BLaER1 treated with 17β-estradiol and CSF1 and Interleukin-3, amounts not matched to agents 10 nM and 100 nM (cell line): ENCODE measurements around the gene KRTCAP2.

ENCODE experiments used
- H3K27ac ChIP-seq, 11 experiments: shearing (Covaris generic); formaldehyde crosslinking; 2 replicates each; pipeline ENCODE4 v1.8.1; 2022
- H3K27me3 ChIP-seq, 11 experiments: shearing (Covaris generic); formaldehyde crosslinking; 2 replicates each; pipeline ENCODE4 v1.8.1; 2022
- H3K36me3 ChIP-seq, 11 experiments: shearing (Covaris generic); formaldehyde crosslinking; 2 replicates each; pipeline ENCODE4 v1.8.1; 2022
- H3K4me1 ChIP-seq, 10 experiments: shearing (Covaris generic); formaldehyde crosslinking; 2 replicates each; pipeline ENCODE4 v1.8.1; 2022
- H3K4me2 ChIP-seq, 11 experiments: shearing (Covaris generic); formaldehyde crosslinking; 2 replicates each; pipeline ENCODE4 v1.8.1; 2022
- H3K4me3 ChIP-seq, 10 experiments: shearing (Covaris generic); formaldehyde crosslinking; 2 replicates each; pipeline ENCODE4 v1.8.1; 2022
- H3K9ac ChIP-seq, 11 experiments: shearing (Covaris generic); formaldehyde crosslinking; 2 replicates each; pipeline ENCODE4 v1.8.1; 2022
- H3K9me3 ChIP-seq, 11 experiments: shearing (Covaris generic); formaldehyde crosslinking; replicated peaks in 1 of 11; 2 replicates each; pipeline ENCODE4 v1.8.1; 2022
- H4K20me1 ChIP-seq, 11 experiments: shearing (Covaris generic); formaldehyde crosslinking; 2 replicates each; pipeline ENCODE4 v1.8.1; 2022
- Cebpa-rat ChIP-seq, 11 experiments: shearing (Covaris generic); IDR thresholded peaks; 2 replicates each; pipeline ENCODE4 v1.8.1; 2022

Gene KRTCAP2

DNA sequence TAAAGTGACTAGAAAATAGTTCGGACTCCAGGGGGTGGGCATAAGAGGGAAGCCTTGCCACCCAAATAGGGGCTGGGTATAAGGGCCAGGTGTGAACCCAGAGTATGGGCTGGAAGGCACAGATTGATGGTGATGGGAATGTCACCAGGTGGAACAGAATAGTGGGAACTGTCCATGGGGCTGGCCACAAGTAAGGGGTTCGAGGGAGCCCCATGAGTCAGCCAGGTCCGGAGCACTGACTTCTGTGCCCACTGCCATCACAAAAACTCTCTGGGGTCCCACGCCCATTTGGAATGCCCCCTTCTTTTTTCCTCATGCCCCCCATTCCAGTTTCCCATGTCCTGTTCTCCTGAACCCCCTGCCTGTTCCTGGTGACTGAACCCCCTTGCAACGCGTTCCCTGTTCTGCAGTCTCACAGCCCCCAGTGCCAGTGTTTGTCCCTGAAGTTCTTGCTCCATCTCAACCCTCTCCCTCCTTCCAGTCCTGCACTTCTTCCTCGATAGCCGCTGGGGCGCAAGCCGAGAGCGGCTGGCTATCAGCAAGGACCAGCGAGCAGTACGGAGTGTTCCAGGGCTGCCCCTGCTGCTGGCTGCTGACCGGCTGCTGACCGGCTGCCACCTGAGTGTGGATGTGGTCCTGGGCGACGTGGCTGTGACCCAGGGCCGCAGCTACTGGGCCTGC lies 8.4 kb upstream of the KRTCAP2 start:
- no peaks in the 10 kb centered on the region for H3K9me3 ChIP-seq
- no peak for TF ChIP-seq Cebpa-rat (IDR thresholded peaks at IDR 0.05)
- peaks cover 40 to 75% (median 60%) of the 10 kb centered on the region in 11 experiments for H3K36me3 ChIP-seq
- H3K27me3 ChIP-seq: no peaks in the 10 kb centered on the region
- H3K9ac ChIP-seq: no peak overlapping the region
- no peak overlapping the region for H3K4me3 ChIP-seq
- H3K4me2 ChIP-seq: no peak overlapping the region; a peak in 1 of 22 replicates
- peaks cover 47 to 82% (median 65%) of the 10 kb centered on the region in 10 experiments for H3K4me1 ChIP-seq
- H3K27ac ChIP-seq: no peak overlapping the region
- H4K20me1 ChIP-seq: peaks cover 0 to 6% (median 0%) of the 10 kb centered on the region in 11 experiments; a peak in 2 of 22 replicates

DNA sequence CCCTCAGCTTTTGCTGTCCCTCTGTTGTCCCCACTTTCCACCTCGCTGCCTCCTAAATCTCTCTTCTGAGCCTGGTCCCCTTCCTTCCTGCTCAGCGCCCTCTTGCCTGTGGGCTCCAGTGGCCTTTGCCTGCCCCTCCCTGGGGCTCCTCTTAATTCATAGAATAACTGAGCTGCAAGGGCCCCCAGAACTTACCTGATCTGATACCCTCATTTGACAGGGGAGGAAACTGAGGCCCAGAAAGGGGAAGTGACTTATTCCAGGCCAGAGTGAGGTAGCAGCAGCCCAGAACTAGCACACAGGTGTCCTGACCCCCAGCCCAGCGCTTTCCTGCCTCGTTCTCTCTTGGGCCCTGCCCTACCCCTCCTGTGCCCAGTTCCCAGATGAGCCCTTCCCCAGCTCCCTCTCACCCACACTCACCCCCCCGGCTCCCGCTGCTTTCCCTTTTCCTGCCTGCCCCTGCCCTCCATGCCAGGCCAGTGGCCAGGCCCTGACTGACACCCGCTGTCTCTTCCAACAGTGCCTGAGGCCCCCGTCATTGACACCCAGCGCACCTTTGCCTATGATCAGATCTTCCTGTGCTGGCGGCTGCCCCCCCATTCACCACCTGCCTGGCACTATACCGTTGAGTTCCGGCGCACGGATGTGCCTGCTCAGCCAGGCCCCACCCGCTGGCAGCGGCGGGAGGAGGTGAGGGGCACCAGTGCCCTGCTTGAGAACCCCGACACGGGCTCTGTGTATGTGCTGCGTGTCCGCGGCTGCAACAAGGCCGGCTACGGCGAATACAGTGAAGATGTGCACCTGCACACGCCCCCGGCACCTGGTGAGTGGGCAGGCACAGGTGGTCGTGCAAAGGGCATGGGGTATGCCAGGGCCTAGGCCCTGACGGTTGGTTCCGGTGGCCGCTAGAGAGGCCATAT lies 6.3 kb upstream of the KRTCAP2 start:
- Histone ChIP-seq H3K36me3 (peaks cover 40 to 74% (median 60%) of the 10 kb centered on the region in 11 experiments), H3K4me3 (no peak overlapping the region), H3K9me3 (no peaks in the 10 kb centered on the region), H3K27me3 (no peaks in the 10 kb centered on the region), H3K9ac (peak overlapping the region in 8 of 11 experiments; percentile 14 to 52 (median 26); a peak in 9 of 22 replicates), H4K20me1 (peaks cover 0 to 8% (median 0%) of the 10 kb centered on the region in 11 experiments; a peak in 2 of 22 replicates), H3K4me1 (peaks cover 45 to 79% (median 63%) of the 10 kb centered on the region in 10 experiments), H3K4me2 (peak overlapping the region in 9 of 11 experiments; percentile 9 to 62 (median 44); a peak in 12 of 22 replicates), H3K27ac (peak overlapping the region in 8 of 11 experiments; percentile 8 to 55 (median 26); a peak in 9 of 22 replicates)
- 0 out of 22 replicates have a peak, but pooled peaks of 1 of the 11 experiments have one; percentile 7 for TF ChIP-seq Cebpa-rat (IDR thresholded peaks at IDR 0.05)

DNA sequence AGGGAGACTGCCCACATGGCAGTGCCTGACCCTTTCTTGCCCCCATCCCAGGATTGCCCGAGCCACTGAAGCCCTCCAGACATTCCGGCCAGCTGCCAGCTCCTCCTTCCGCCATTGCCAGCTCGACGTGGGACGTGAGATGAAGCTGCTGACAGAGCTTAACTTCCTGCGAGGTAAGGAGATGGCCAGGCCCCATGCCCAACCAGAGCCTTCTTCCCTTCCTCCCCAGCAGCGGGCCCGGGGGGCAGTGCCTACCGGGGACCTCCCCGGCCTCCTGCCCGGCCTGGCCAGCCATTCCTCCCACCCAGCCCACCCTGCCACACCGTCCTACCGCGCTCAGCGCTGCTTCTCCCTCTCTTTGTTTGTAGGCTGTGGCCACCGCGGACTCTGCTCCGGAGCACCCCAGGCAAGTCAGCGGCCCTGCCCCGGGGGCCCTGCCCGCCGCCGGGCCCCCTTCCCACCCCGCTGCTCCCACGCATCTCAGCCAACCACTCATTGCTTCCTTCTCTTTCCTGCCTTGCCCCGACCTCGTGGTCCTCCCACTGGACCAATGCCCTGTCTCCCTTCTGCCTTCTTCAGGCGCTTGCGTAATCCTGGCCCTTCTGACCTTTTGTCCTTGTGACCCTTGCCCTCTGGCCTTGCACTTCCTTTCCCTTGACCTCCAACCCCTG lies 5.5 kb upstream of the KRTCAP2 start:
- Histone ChIP-seq H3K27me3 (no peaks in the 10 kb centered on the region), H3K4me2 (peak overlapping the region in 9 of 11 experiments; percentile 9 to 90 (median 44); a peak in 12 of 22 replicates), H3K4me3 (no peak overlapping the region), H3K9me3 (no peaks in the 10 kb centered on the region), H3K4me1 (peaks cover 39 to 77% (median 60%) of the 10 kb centered on the region in 10 experiments), H4K20me1 (peaks cover 0 to 8% (median 0%) of the 10 kb centered on the region in 11 experiments; a peak in 2 of 22 replicates), H3K36me3 (peaks cover 39 to 66% (median 54%) of the 10 kb centered on the region in 11 experiments), H3K9ac (peak overlapping the region in 8 of 11 experiments; percentile 15 to 52 (median 28); a peak in 10 of 22 replicates), H3K27ac (peak overlapping the region in 6 of 11 experiments; percentile 14 to 55 (median 38); a peak in 8 of 22 replicates)
- TF ChIP-seq Cebpa-rat (IDR thresholded peaks at IDR 0.05): peak in 3 of 11 experiments; percentile 20 to 36 (median 21); a peak in 1 of 22 replicates

DNA sequence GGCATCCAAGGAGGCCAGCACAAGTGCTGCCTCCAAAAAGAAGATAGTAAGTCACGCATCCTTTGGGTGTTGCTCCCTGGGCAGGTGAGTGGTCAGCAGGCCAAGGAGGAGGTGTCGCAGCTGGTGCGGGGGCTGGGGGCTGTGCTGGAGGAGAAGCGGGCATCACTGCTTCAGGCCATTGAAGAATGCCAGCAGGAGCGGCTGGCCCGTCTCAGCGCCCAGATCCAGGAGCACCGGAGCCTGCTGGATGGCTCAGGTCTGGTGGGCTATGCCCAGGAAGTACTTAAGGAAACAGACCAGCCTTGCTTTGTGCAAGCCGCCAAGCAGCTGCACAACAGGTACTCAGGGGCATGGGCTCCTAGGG lies 4.8 kb upstream of the KRTCAP2 start:
- Histone ChIP-seq H3K4me1 (peaks cover 36 to 74% (median 56%) of the 10 kb centered on the region in 10 experiments), H3K9ac (peak overlapping the region in 4 of 11 experiments; percentile 8 to 49 (median 25); a peak in 5 of 22 replicates), H3K36me3 (peaks cover 36 to 62% (median 53%) of the 10 kb centered on the region in 11 experiments), H3K4me2 (peak overlapping the region in 5 of 11 experiments; percentile 39 to 90 (median 57); a peak in 7 of 22 replicates), H3K9me3 (no peaks in the 10 kb centered on the region), H3K27me3 (no peaks in the 10 kb centered on the region), H4K20me1 (peaks cover 0 to 8% (median 0%) of the 10 kb centered on the region in 11 experiments; a peak in 2 of 22 replicates), H3K4me3 (no peak overlapping the region), H3K27ac (0 out of 22 replicates have a peak overlapping the region, but pooled peaks of 1 of the 11 experiments have one; percentile 26)
- TF ChIP-seq Cebpa-rat (IDR thresholded peaks at IDR 0.05): no peak

DNA sequence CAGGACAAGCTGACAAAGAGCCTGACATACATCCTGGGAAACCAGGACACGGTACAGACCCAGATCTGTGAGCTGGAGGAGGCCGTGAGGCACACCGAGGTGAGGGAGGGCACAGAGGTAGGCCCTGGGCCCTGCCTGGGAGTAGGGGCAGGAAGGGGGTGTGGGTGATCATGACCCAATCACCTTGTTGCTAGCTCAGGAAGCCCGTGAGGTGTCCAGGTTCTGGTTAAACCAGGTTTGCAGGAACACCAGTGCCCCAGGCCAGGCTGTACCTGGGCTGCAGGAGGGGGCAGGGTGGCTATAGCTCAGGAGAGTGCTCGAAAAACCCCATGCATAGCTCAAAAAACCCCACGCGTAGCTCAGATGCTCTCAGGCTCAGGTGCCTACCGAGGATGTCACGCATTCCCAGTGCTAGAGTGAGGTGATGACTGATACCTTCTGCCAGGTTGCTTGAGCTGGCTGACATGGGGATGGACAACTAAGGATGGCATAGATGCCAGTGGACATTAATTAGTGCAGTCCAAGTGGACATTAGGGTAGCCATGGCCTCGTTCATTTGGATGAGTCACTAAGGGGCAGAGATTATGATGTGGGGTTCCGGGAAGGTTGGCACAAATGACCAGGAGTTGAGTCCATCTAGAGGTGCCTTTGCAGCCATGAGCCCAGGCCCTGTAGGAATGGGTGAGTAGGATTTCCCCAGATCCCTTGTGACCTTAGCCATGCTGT lies 4.3 kb upstream of the KRTCAP2 start:
- Histone ChIP-seq H3K27ac (peak overlapping the region in 7 of 11 experiments; percentile 5 to 57 (median 38); a peak in 8 of 22 replicates), H3K4me1 (peaks cover 36 to 73% (median 56%) of the 10 kb centered on the region in 10 experiments), H3K9ac (peak overlapping the region in 9 of 11 experiments; percentile 8 to 49 (median 23); a peak in 9 of 22 replicates), H3K4me3 (no peak overlapping the region), H3K36me3 (peaks cover 36 to 58% (median 51%) of the 10 kb centered on the region in 11 experiments), H3K27me3 (no peaks in the 10 kb centered on the region), H4K20me1 (peaks cover 0 to 8% (median 0%) of the 10 kb centered on the region in 11 experiments; a peak in 3 of 22 replicates), H3K4me2 (peak overlapping the region; percentile 33 to 99 (median 93); a peak in 19 of 22 replicates), H3K9me3 (no peaks in the 10 kb centered on the region)
- no peak for TF ChIP-seq Cebpa-rat (IDR thresholded peaks at IDR 0.05)

DNA sequence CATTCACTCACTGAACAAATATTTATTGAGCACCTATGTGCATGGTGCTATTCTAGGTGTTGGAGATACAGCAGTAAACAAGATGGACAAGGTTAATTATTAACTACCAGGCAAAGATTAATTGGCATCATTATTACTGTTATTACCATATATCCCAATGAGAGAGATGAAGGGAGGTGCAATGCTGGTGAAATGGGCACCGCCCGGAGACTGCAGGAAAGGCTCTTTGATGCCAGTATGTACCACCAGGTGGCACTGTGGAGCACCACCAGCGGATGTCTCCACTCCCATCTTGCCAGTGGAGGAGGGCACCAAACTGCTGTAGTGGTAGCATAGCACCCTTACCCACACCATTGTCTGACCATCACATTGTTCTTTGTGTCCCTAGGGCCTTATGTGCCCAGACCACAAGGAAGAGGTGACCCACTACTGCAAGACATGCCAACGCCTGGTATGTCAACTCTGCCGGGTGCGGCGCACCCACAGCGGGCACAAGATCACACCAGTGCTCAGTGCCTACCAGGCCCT lies 3.5 kb upstream of the KRTCAP2 start:
- H3K4me2 ChIP-seq: peak overlapping the region; percentile 90 to 99 (median 97)
- no peak for TF ChIP-seq Cebpa-rat (IDR thresholded peaks at IDR 0.05)
- peaks cover 41 to 74% (median 62%) of the 10 kb centered on the region in 10 experiments for H3K4me1 ChIP-seq
- H3K27me3 ChIP-seq: no peaks in the 10 kb centered on the region
- peaks cover 0 to 8% (median 0%) of the 10 kb centered on the region in 11 experiments; a peak in 4 of 22 replicates for H4K20me1 ChIP-seq
- H3K4me3 ChIP-seq: peak overlapping the region in 2 of 10 experiments; percentile 89 to 93; a peak in 2 of 20 replicates
- peak overlapping the region in 6 of 11 experiments; percentile 30 to 57 (median 38); a peak in 8 of 22 replicates for H3K27ac ChIP-seq
- H3K9me3 ChIP-seq: no peaks in the 10 kb centered on the region
- H3K36me3 ChIP-seq: peaks cover 34 to 56% (median 47%) of the 10 kb centered on the region in 11 experiments
- H3K9ac ChIP-seq: peak overlapping the region in 8 of 11 experiments; percentile 8 to 49 (median 26); a peak in 9 of 22 replicates

DNA sequence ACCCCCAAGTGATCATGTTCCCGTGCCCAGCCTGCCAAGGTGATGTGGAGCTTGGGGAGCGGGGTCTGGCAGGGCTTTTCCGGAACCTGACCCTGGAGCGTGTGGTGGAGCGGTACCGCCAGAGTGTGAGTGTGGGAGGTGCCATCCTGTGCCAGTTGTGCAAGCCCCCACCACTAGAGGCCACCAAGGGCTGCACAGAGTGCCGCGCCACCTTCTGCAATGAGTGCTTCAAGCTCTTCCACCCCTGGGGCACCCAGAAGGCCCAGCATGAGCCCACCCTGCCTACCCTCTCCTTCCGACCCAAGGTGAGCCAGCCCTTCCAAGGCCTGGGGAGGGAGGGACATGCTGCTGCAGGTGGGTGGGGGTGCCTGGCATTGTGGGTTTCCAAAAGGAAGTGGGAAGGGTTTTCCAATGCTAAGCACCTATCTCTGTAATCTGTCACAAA lies 2.8 kb upstream of the KRTCAP2 start:
- Histone ChIP-seq H3K4me1 (peaks cover 46 to 74% (median 65%) of the 10 kb centered on the region in 10 experiments), H3K9ac (peak overlapping the region in 7 of 11 experiments; percentile 5 to 95 (median 91); a peak in 11 of 22 replicates), H3K4me3 (peak overlapping the region in 7 of 10 experiments; percentile 77 to 93 (median 87); a peak in 8 of 20 replicates), H3K36me3 (peaks cover 33 to 56% (median 47%) of the 10 kb centered on the region in 11 experiments), H3K9me3 (no peaks in the 10 kb centered on the region), H3K4me2 (peak overlapping the region; percentile 90 to 99 (median 97)), H3K27ac (peak overlapping the region in 4 of 11 experiments; percentile 37 to 88 (median 63); a peak in 5 of 22 replicates), H3K27me3 (no peaks in the 10 kb centered on the region), H4K20me1 (peaks cover 0 to 8% (median 0%) of the 10 kb centered on the region in 11 experiments; a peak in 4 of 22 replicates)
- no peak for TF ChIP-seq Cebpa-rat (IDR thresholded peaks at IDR 0.05)
